Gastrocnemius medialis (tissue), 4 donors: Measurements from ENCODE around the gene KRTAP17-1. TPM values are rescaled to one million over a fixed set of nuclear protein-coding genes. Genes with fewer than 3 reads are reported as not detected.

ENCODE experiments used
- ATAC-seq, 2 donors: fragments of 150-250 bp; one replicate each; pipeline ENCODE4 v1.9.1; 2016
- DNase-seq, 2 donors: peaks; one replicate each; pipeline ENCODE4 v3.0.0-alpha.2; 2019
- H3K27ac ChIP-seq, 4 donors: fragments of 200-600 bp; sonication (generic); 1 replicate in 1 of 4; 2 replicates in 3 of 4; pipeline ENCODE4 v1.5.1; 2016 to 2018; ENCODE audit warnings: mild to moderate bottlenecking in 2 of 4, moderate library complexity in 1 of 4
- H3K27me3 ChIP-seq, 3 donors: fragments of 200-600 bp; sonication (generic) in 2 of 3; 1 replicate in 1 of 3; 2 replicates in 2 of 3; pipeline versions ENCODE4 v1.5.1 to v1.6.0; 2016 to 2019; ENCODE audit warnings: mild to moderate bottlenecking in 1 of 3, moderate library complexity in 1 of 3
- H3K36me3 ChIP-seq, 2 donors: fragments of 200-600 bp; sonication (generic) in 1 of 2; one replicate each; pipeline ENCODE4 v1.5.1; 2017 to 2018
- H3K4me1 ChIP-seq, 2 donors: fragments of 200-600 bp; sonication (generic) in 1 of 2; one replicate each; pipeline ENCODE4 v1.5.1; 2016 to 2017; ENCODE audit warnings: mild to moderate bottlenecking in 2 of 2
- H3K4me3 ChIP-seq, 4 donors: fragments of 200-600 bp; sonication (generic) in 3 of 4; 1 replicate in 1 of 4; 2 replicates in 3 of 4; pipeline ENCODE4 v1.5.1; 2016 to 2019; ENCODE audit warnings: mild to moderate bottlenecking in 2 of 4
- H3K9me3 ChIP-seq, 3 donors: fragments of 200-600 bp; sonication (generic) in 2 of 3; 1 replicate in 1 of 3; 2 replicates in 2 of 3; pipeline ENCODE4 v1.5.1; 2016 to 2019
- CTCF ChIP-seq, 5 experiments: fragments of 450-650 bp in 3 of 5; fragments of 200-600 bp in 2 of 5; sonication (generic) in 2 of 5; IDR thresholded peaks in 4 of 5; conservative IDR thresholded peaks in 1 of 5; 1 replicate in 4 of 5; 2 replicates in 1 of 5; pipeline ENCODE4 v1.5.1; 2016 to 2019; ENCODE audit warnings: antibody characterized with exemption in 5 of 5, mild to moderate bottlenecking in 3 of 5, moderate library complexity in 3 of 5
- POLR2A ChIP-seq, 2 donors: fragments of 450-650 bp; IDR thresholded peaks; one replicate each; pipeline ENCODE4 v1.6.1; 2017; ENCODE audit warnings: antibody characterized with exemption in 2 of 2, mild to moderate bottlenecking in 2 of 2, moderate library complexity in 2 of 2
- in situ Hi-C, 4 donors: fragments of 200-750 bp; cut with MboI; loops; one replicate each; pipeline versions ENCODE4 v1.15.0 to v1.8.0; 2017; ENCODE audit warnings: low sequenced_read_pairs in 4 of 4
- intact Hi-C: fragments of 100-400 bp; cut with DNase I; formaldehyde crosslinking; loops from one replicate; pipeline ENCODE4 v1.15.1; 2023; ENCODE audit warnings: low total_unique reads
- total RNA-seq, 4 donors: library from RNA; depleted of rRNA; stranded (reverse); fragments of >200 nt; gene quantifications; one replicate each; pipeline versions ENCODE4 v1.1.0 to v1.2.3, GENCODE V29; 2016

The KRTAP17-1 gene
- total RNA-seq, 4 donors from 2014 or later, result not detected

- H3K4me3 ChIP-seq, result no peak within 1 kb of the TSS
- H3K27ac ChIP-seq, result no peak within 1 kb of the TSS
- intact Hi-C loops, result no loop called here
- DNase-seq (no peak), ATAC-seq (no peak)
- H3K4me1 ChIP-seq, result peaks cover 7 to 8% of the 10 kb centered on the region in 2 donors
- in situ Hi-C loops, result loop anchor here in 1 of 4 donors (25.0 kb wide), 1 partner anchor 397 kb away; no protein-coding TSS in a partner anchor
- H3K27me3 ChIP-seq, result peaks cover 2 to 18% (median 10%) of the 10 kb centered on the region in 3 donors
- H3K36me3 ChIP-seq, result no peaks in the 10 kb centered on the region
- no peaks in the 10 kb centered on the region for H3K9me3 ChIP-seq
- TF ChIP-seq POLR2A (IDR thresholded peaks at IDR 0.05) (no peak), CTCF (IDR thresholded peaks at IDR 0.05 in 4 of 5, conservative IDR thresholded peaks at IDR 0.05 in 1 of 5) (no peak)
Measured at GRCh38 chr17:41308918-41309359, 6.6 kb downstream of the KRTAP17-1 start, which contains the start of gene KRTAP16-1. Gene KRTAP16-1 (minus strand): TSS chr17:41309309. CDS start chr17:41309253, 56 bp downstream.

- Histone ChIP-seq H3K27ac (no peak overlapping the region), H3K27me3 (peaks cover 7 to 18% (median 14%) of the 10 kb centered on the region in 3 donors), H3K4me3 (no peak overlapping the region), H3K9me3 (no peaks in the 10 kb centered on the region), H3K36me3 (no peaks in the 10 kb centered on the region), H3K4me1 (peaks cover 7 to 8% of the 10 kb centered on the region in 2 donors)
- intact Hi-C loops, result no loop called here
- no peak for TF ChIP-seq CTCF (IDR thresholded peaks at IDR 0.05 in 4 of 5, conservative IDR thresholded peaks at IDR 0.05 in 1 of 5)
- TF ChIP-seq POLR2A (IDR thresholded peaks at IDR 0.05), result no peak
- ATAC-seq (peak; percentile 45 to 69), DNase-seq (peak in 1 of 2 donors; percentile 53)
- in situ Hi-C loops, result loop anchor here in 1 of 4 donors (25.0 kb wide), 1 partner anchor 396 kb away; no protein-coding TSS in a partner anchor
Measured at GRCh38 chr17:41308251-41308917, 7.1 kb downstream of the KRTAP17-1 start.

- no peak for ATAC-seq
- H3K4me3 ChIP-seq, result no peak overlapping the region
- intact Hi-C loops, result no loop called here
Measured at GRCh38 chr17:41307647-41308046, 7.9 kb downstream of the KRTAP17-1 start.

GRCh38 chr17:41304091-41304490 is 11.4 kb downstream of the KRTAP17-1 start:
- Histone ChIP-seq H3K9me3 (no peaks in the 10 kb centered on the region), H3K27ac (no peak overlapping the region), H3K4me3 (no peak overlapping the region), H3K27me3 (peaks cover 8 to 25% (median 18%) of the 10 kb centered on the region in 3 donors), H3K4me1 (peaks cover 5 to 6% of the 10 kb centered on the region in 2 donors), H3K36me3 (no peaks in the 10 kb centered on the region)
- ATAC-seq (no peak), DNase-seq (no peak)
- no peak for TF ChIP-seq CTCF (IDR thresholded peaks at IDR 0.05 in 4 of 5, conservative IDR thresholded peaks at IDR 0.05 in 1 of 5)
- TF ChIP-seq POLR2A (IDR thresholded peaks at IDR 0.05), result no peak
- intact Hi-C loops (no loop called here), in situ Hi-C loops (loop anchor here in 1 of 4 donors (25.0 kb wide), 1 partner anchor 392 kb away; no protein-coding TSS in a partner anchor)

More at GRCh38 chr17:41307647-41308046, 7.9 kb downstream of the KRTAP17-1 start:
- in situ Hi-C loops, result loop anchor here in 1 of 4 donors (25.0 kb wide), 1 partner anchor 395 kb away; no protein-coding TSS in a partner anchor
- Histone ChIP-seq H3K9me3 (no peaks in the 10 kb centered on the region), H3K4me1 (peaks cover 7 to 8% of the 10 kb centered on the region in 2 donors), H3K27ac (no peak overlapping the region), H3K27me3 (peaks cover 8 to 18% (median 14%) of the 10 kb centered on the region in 3 donors), H3K36me3 (no peaks in the 10 kb centered on the region)
- TF ChIP-seq POLR2A (IDR thresholded peaks at IDR 0.05) (no peak), CTCF (IDR thresholded peaks at IDR 0.05 in 4 of 5, conservative IDR thresholded peaks at IDR 0.05 in 1 of 5) (no peak)
- DNase-seq, result no peak
